MM.1S (cell line): ENCODE measurements around the gene BCL6.

Source experiments
- DNase-seq: peaks from one replicate; pipeline ENCODE4 v3.0.0-alpha.2; 2015
- H2AFZ ChIP-seq: fragments of 300-600 bp; sonication (generic); 2 replicates; pipeline ENCODE4 v1.6.0; 2016; ENCODE audit warnings: antibody characterized with exemption, low read length
- H3F3A ChIP-seq: fragments of 300-600 bp; sonication (generic); 2 replicates; pipeline ENCODE4 v1.6.1; 2016; ENCODE audit warnings: mild to moderate bottlenecking, antibody characterized with exemption, low read length, moderate library complexity, mixed read lengths; ENCODE audit not compliant: insufficient read depth
- H3K27ac ChIP-seq: fragments of 300-600 bp; sonication (generic); 2 replicates; pipeline ENCODE4 v1.5.1; 2016; ENCODE audit warnings: mild to moderate bottlenecking, low read length
- H3K27me3 ChIP-seq: fragments of 300-600 bp; sonication (generic); replicated peaks from 2 replicates; pipeline ENCODE4 v1.6.0; 2016; ENCODE audit warnings: low read length; ENCODE audit not compliant: insufficient read depth
- H3K36me3 ChIP-seq: fragments of 300-600 bp; sonication (generic); replicated peaks from 2 replicates; pipeline ENCODE4 v1.6.1; 2016; ENCODE audit warnings: mild to moderate bottlenecking, low read length, mixed read lengths; ENCODE audit not compliant: insufficient read depth
- H3K4me1 ChIP-seq: fragments of 300-600 bp; sonication (generic); 2 replicates; pipeline ENCODE4 v1.6.1; 2016; ENCODE audit warnings: low read length, mixed read lengths
- H3K4me2 ChIP-seq: fragments of 300-600 bp; sonication (generic); 2 replicates; pipeline ENCODE4 v1.6.0; 2016; ENCODE audit warnings: low read depth, low read length
- H3K4me3 ChIP-seq: fragments of 300-600 bp; sonication (generic); 2 replicates; pipeline ENCODE4 v1.5.1; 2016; ENCODE audit warnings: low read length, mixed read lengths
- H3K79me2 ChIP-seq: fragments of 300-600 bp; sonication (generic); 2 replicates; pipeline ENCODE4 v1.6.1; 2016; ENCODE audit warnings: mixed run types, low read length, mixed read lengths
- H3K9ac ChIP-seq: fragments of 300-600 bp; sonication (generic); 2 replicates; pipeline ENCODE4 v1.6.1; 2016; ENCODE audit warnings: low read length, mixed read lengths
- H3K9me2 ChIP-seq: fragments of 300-600 bp; sonication (generic); replicated peaks from 2 replicates; pipeline ENCODE4 v1.6.1; 2016; ENCODE audit warnings: mild to moderate bottlenecking, low read length, mixed read lengths; ENCODE audit not compliant: insufficient read depth
- H3K9me3 ChIP-seq: fragments of 300-600 bp; sonication (generic); replicated peaks from 2 replicates; pipeline ENCODE4 v1.6.1; 2016; ENCODE audit warnings: mild to moderate bottlenecking, low read length, mixed read lengths; ENCODE audit not compliant: insufficient read depth
- H4K20me1 ChIP-seq: fragments of 300-600 bp; sonication (generic); 2 replicates; pipeline ENCODE4 v1.6.1; 2016; ENCODE audit warnings: mild to moderate bottlenecking, low read length, moderate library complexity, mixed read lengths; ENCODE audit not compliant: insufficient read depth
- EZH2 ChIP-seq: fragments of 300-600 bp; sonication (generic); optimal IDR thresholded peaks from 2 replicates; pipeline ENCODE3; 2017; ENCODE audit warnings: low read depth, mild to moderate bottlenecking, antibody characterized with exemption, low read length, mixed read lengths
- EZH2phosphoT487 ChIP-seq: fragments of 300-600 bp; sonication (generic); IDR thresholded peaks from 2 replicates; pipeline ENCODE4 v1.6.1; 2018; ENCODE audit warnings: antibody characterized with exemption, low read length
- TF ChIP-seq, protein P1 (sequence below): fragments of 300-600 bp; sonication (generic); IDR thresholded peaks from 2 replicates; pipeline ENCODE4 v1.5.1; 2016; ENCODE audit warnings: antibody characterized with exemption, low read length, mixed read lengths

Gene BCL6

DNA sequence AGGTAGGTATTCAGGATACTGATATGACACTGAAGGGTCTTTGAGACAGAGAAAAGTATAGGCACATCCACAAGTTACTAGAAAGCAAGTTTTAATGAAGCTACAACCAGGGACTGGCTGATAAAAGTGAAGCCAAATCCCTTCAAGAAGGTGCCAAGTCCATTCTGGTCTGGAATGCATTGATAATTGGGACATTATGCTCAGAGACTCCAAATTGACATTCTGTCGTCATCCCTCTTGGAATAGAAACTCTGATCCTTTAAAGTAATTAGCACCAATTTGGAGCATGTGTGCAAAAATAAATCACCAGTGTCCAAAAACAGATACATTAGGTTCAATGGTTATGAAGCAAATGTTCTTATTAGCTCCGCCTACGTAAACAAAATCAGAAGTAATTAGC is 47.3 kb upstream of the BCL6 start:
- H3K4me3 ChIP-seq, result no peak overlapping the region
- no peaks in the 10 kb centered on the region for H3K4me1 ChIP-seq

DNA sequence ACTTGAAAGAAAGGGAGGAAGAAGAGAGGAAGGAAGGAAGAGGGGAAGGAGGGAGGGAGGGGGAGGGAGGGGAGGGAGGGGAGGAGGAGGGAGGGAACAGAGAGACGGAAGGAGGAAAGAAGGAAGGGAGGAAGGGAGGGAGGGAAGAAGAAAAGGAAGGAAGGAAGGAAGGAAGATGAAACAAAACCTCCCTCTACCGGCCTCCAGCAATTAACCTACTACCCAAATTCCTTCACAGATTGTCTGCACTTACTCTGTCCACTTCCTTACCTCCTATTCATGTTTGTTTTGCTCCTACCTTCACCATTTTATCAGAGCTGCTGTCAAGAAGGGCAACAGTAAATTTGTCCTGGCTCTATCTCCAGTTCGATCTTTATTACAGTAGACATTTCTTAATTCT is 44.6 kb upstream of the BCL6 start:
- H3K4me2 ChIP-seq, result no peak overlapping the region
- TF ChIP-seq EZH2phosphoT487 (no peak), EZH2 (no peak)
- TF ChIP-seq, protein P1, sequence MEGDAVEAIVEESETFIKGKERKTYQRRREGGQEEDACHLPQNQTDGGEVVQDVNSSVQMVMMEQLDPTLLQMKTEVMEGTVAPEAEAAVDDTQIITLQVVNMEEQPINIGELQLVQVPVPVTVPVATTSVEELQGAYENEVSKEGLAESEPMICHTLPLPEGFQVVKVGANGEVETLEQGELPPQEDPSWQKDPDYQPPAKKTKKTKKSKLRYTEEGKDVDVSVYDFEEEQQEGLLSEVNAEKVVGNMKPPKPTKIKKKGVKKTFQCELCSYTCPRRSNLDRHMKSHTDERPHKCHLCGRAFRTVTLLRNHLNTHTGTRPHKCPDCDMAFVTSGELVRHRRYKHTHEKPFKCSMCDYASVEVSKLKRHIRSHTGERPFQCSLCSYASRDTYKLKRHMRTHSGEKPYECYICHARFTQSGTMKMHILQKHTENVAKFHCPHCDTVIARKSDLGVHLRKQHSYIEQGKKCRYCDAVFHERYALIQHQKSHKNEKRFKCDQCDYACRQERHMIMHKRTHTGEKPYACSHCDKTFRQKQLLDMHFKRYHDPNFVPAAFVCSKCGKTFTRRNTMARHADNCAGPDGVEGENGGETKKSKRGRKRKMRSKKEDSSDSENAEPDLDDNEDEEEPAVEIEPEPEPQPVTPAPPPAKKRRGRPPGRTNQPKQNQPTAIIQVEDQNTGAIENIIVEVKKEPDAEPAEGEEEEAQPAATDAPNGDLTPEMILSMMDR, result no peak
- H3K79me2 ChIP-seq, result no peaks in the 10 kb centered on the region
- H3K4me3 ChIP-seq, result no peak overlapping the region
- no peaks in the 10 kb centered on the region for H3K9me2 ChIP-seq
- no peak for DNase-seq
- no peak overlapping the region for H3K9ac ChIP-seq
- H3K9me3 ChIP-seq, result no peaks in the 10 kb centered on the region
- 0 out of 2 replicates have a peak, but pooled peaks cover 8% of the 10 kb centered on the region for H3K27me3 ChIP-seq
- H3F3A ChIP-seq, result no peaks in the 10 kb centered on the region
- H3K27ac ChIP-seq, result no peak overlapping the region
- no peak overlapping the region for H2AFZ ChIP-seq
- H3K4me1 ChIP-seq, result no peaks in the 10 kb centered on the region
- no peaks in the 10 kb centered on the region for H4K20me1 ChIP-seq
- H3K36me3 ChIP-seq, result no peaks in the 10 kb centered on the region

More for the DNA sequence above, 47.3 kb upstream of the BCL6 start:
- no peak overlapping the region for H3K9ac ChIP-seq
- no peaks in the 10 kb centered on the region for H3K36me3 ChIP-seq
- peaks cover 31% of the 10 kb centered on the region for H3K27me3 ChIP-seq
- H3K9me2 ChIP-seq, result no peaks in the 10 kb centered on the region
- no peaks in the 10 kb centered on the region for H4K20me1 ChIP-seq
- H2AFZ ChIP-seq, result no peak overlapping the region
- no peaks in the 10 kb centered on the region for H3K9me3 ChIP-seq
- no peak for DNase-seq
- no peak overlapping the region for H3K4me2 ChIP-seq
- TF ChIP-seq EZH2phosphoT487, result no peak
- no peak for TF ChIP-seq EZH2
- TF ChIP-seq, protein P1, result no peak
- H3K27ac ChIP-seq, result no peak overlapping the region
- H3F3A ChIP-seq, result no peaks in the 10 kb centered on the region
- no peaks in the 10 kb centered on the region for H3K79me2 ChIP-seq

DNA sequence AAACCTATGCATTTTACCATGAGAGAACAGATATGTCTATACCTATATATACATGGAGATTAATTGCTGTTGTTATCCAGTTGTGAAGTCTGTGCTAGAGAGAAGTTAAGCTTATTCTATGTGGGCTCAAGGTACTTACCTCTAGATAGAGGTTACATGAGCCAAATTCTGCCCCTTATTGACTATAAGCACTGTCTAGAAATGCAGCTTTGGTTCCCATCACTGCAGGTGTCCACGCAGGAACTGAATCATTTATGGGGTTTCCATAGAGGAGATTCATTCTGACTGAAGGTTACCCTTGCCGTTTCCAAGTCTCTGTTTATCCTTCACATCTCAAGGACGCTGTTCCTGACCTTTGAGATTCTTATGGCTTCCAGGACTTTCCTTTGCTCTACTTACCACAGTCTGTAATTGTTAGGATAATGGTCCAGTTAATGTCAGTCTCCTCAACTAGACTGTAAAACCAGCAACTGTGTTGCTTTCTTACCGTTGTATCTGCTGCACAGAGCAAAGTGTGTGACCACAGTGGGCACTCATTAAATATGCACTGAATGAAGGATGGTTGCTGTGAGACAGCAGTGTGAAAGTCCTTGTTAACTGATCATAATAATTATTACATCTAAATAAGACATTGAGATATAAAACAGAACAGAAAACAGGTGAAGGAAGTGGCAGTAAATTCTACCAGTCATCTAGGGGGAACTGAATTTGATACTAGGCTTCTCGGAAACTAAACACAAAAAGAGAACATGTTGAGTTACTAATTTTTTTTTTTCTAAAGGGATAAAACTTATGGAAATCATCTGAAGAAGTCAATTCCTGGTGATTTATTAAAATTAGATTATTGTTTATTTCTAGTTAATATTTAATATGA is 44.0 kb upstream of the BCL6 start:
- TF ChIP-seq EZH2phosphoT487, result no peak
- TF ChIP-seq, protein P1, result no peak
- TF ChIP-seq EZH2, result no peak
- no peaks in the 10 kb centered on the region for H3K79me2 ChIP-seq

More for the DNA sequence above, 44.0 kb upstream of the BCL6 start:
- Histone ChIP-seq H3K4me3 (no peak overlapping the region), H3K9me3 (no peaks in the 10 kb centered on the region), H3K9me2 (no peaks in the 10 kb centered on the region), H3K27me3 (0 out of 2 replicates have a peak, but pooled peaks cover 2% of the 10 kb centered on the region), H3K36me3 (no peaks in the 10 kb centered on the region), H4K20me1 (no peaks in the 10 kb centered on the region), H3K27ac (no peak overlapping the region), H3K9ac (no peak overlapping the region), H3F3A (no peaks in the 10 kb centered on the region), H3K4me1 (no peaks in the 10 kb centered on the region), H3K4me2 (no peak overlapping the region), H2AFZ (no peak overlapping the region)
- DNase-seq, result no peak
